IPS-18a (cell line): ENCODE results near the gene BCKDHB.
"Not testable (repeated sequence)": the region's sequence is repeated elsewhere in the genome, so short reads cannot be mapped to it uniquely, and the experiment has no call there.

Source experiments
- H3K27ac ChIP-seq: one replicate; pipeline ENCODE4 v1.5.1; 2013; ENCODE audit warnings: low read length
- H3K27me3 ChIP-seq: one replicate; pipeline ENCODE4 v1.6.1; 2013; ENCODE audit warnings: mild to moderate bottlenecking, low read length; ENCODE audit not compliant: control insufficient read depth, insufficient read depth
- H3K36me3 ChIP-seq: one replicate; pipeline ENCODE4 v1.6.1; 2013; ENCODE audit warnings: low read depth, low read length; ENCODE audit not compliant: control insufficient read depth
- H3K4me1 ChIP-seq: one replicate; pipeline ENCODE4 v1.6.1; 2013; ENCODE audit warnings: low read depth, low read length; ENCODE audit not compliant: control insufficient read depth
- H3K4me3 ChIP-seq: one replicate; pipeline ENCODE4 v1.5.1; 2013; ENCODE audit warnings: low read length
- H3K9ac ChIP-seq: one replicate; pipeline ENCODE4 v1.6.1; 2013; ENCODE audit warnings: mild to moderate bottlenecking, low read length, moderate library complexity
- H3K9me3 ChIP-seq: one replicate; pipeline ENCODE4 v1.6.1; 2013; ENCODE audit warnings: low read depth, low read length; ENCODE audit not compliant: control insufficient read depth

Gene BCKDHB

GRCh38 chr6:80122576-80122975 is 16.1 kb downstream of the BCKDHB start:
- not testable (repeated sequence) for H3K9ac ChIP-seq, H3K4me3 ChIP-seq, H3K36me3 ChIP-seq, H3K27me3 ChIP-seq, H3K27ac ChIP-seq, H3K9me3 ChIP-seq, H3K4me1 ChIP-seq

- Histone ChIP-seq H3K4me1 (no peaks in the 10 kb centered on the region), H3K27ac (no peak overlapping the region), H3K9ac (no peak overlapping the region), H3K9me3 (no peaks in the 10 kb centered on the region), H3K27me3 (no peaks in the 10 kb centered on the region), H3K4me3 (no peak overlapping the region), H3K36me3 (peaks cover 8% of the 10 kb centered on the region)
Measured at GRCh38 chr6:80126657-80127345, 20.3 kb downstream of the BCKDHB start.

- H3K4me3 ChIP-seq, result no peak overlapping the region
- no peaks in the 10 kb centered on the region for H3K9me3 ChIP-seq
- peaks cover 8% of the 10 kb centered on the region for H3K36me3 ChIP-seq
- H3K4me1 ChIP-seq, result no peaks in the 10 kb centered on the region
- no peaks in the 10 kb centered on the region for H3K27me3 ChIP-seq
- no peak overlapping the region for H3K27ac ChIP-seq
- H3K9ac ChIP-seq, result no peak overlapping the region
Measured at GRCh38 chr6:80129485-80129884, 23.0 kb downstream of the BCKDHB start.

- Histone ChIP-seq H3K36me3 (peaks cover 8% of the 10 kb centered on the region), H3K27ac (no peak overlapping the region), H3K9me3 (no peaks in the 10 kb centered on the region), H3K4me3 (no peak overlapping the region), H3K9ac (no peak overlapping the region), H3K4me1 (no peaks in the 10 kb centered on the region), H3K27me3 (no peaks in the 10 kb centered on the region)
Measured at GRCh38 chr6:80133020-80133419, 26.5 kb downstream of the BCKDHB start.

GRCh38 chr6:80134065-80134464 is 27.6 kb downstream of the BCKDHB start:
- Histone ChIP-seq H3K9ac (no peak overlapping the region), H3K27ac (no peak overlapping the region), H3K9me3 (no peaks in the 10 kb centered on the region), H3K27me3 (no peaks in the 10 kb centered on the region), H3K4me1 (no peaks in the 10 kb centered on the region), H3K36me3 (peaks cover 8% of the 10 kb centered on the region), H3K4me3 (no peak overlapping the region)

- H3K27ac ChIP-seq, result no peak overlapping the region
- no peaks in the 10 kb centered on the region for H3K27me3 ChIP-seq
- H3K4me1 ChIP-seq, result no peaks in the 10 kb centered on the region
- H3K9ac ChIP-seq, result no peak overlapping the region
- H3K36me3 ChIP-seq, result no peaks in the 10 kb centered on the region
- H3K9me3 ChIP-seq, result no peaks in the 10 kb centered on the region
- no peak overlapping the region for H3K4me3 ChIP-seq
Measured at GRCh38 chr6:80142586-80142985, 36.1 kb downstream of the BCKDHB start.

GRCh38 chr6:80143419-80143937 is 37.0 kb downstream of the BCKDHB start:
- Histone ChIP-seq H3K27ac (no peak overlapping the region), H3K4me3 (no peak overlapping the region), H3K27me3 (no peaks in the 10 kb centered on the region), H3K36me3 (no peaks in the 10 kb centered on the region), H3K4me1 (no peaks in the 10 kb centered on the region), H3K9ac (no peak overlapping the region), H3K9me3 (no peaks in the 10 kb centered on the region)

GRCh38 chr6:80144753-80145315 is 38.4 kb downstream of the BCKDHB start:
- H3K4me1 ChIP-seq, result no peaks in the 10 kb centered on the region
- no peak overlapping the region for H3K9ac ChIP-seq
- no peak overlapping the region for H3K27ac ChIP-seq
- H3K9me3 ChIP-seq, result no peaks in the 10 kb centered on the region
- H3K4me3 ChIP-seq, result no peak overlapping the region
- H3K27me3 ChIP-seq, result no peaks in the 10 kb centered on the region
- no peaks in the 10 kb centered on the region for H3K36me3 ChIP-seq

GRCh38 chr6:80145509-80145908 is 39.0 kb downstream of the BCKDHB start:
- no peak overlapping the region for H3K4me3 ChIP-seq
- no peak overlapping the region for H3K27ac ChIP-seq
- H3K4me1 ChIP-seq, result no peaks in the 10 kb centered on the region
- no peaks in the 10 kb centered on the region for H3K9me3 ChIP-seq
- no peaks in the 10 kb centered on the region for H3K36me3 ChIP-seq
- H3K9ac ChIP-seq, result no peak overlapping the region
- H3K27me3 ChIP-seq, result no peaks in the 10 kb centered on the region

- Histone ChIP-seq H3K4me1 (no peaks in the 10 kb centered on the region), H3K9ac (no peak overlapping the region), H3K4me3 (no peak overlapping the region), H3K27ac (no peak overlapping the region), H3K36me3 (no peaks in the 10 kb centered on the region), H3K9me3 (no peaks in the 10 kb centered on the region), H3K27me3 (no peaks in the 10 kb centered on the region)
Measured at GRCh38 chr6:80145921-80146320, 39.5 kb downstream of the BCKDHB start.

GRCh38 chr6:80148220-80148619 is 41.7 kb downstream of the BCKDHB start:
- Histone ChIP-seq H3K9me3 (no peaks in the 10 kb centered on the region), H3K4me3 (no peak overlapping the region), H3K27me3 (no peaks in the 10 kb centered on the region), H3K4me1 (no peaks in the 10 kb centered on the region), H3K9ac (no peak overlapping the region), H3K36me3 (no peaks in the 10 kb centered on the region), H3K27ac (no peak overlapping the region)

GRCh38 chr6:80151635-80152034 is 45.2 kb downstream of the BCKDHB start:
- Histone ChIP-seq H3K9me3 (no peaks in the 10 kb centered on the region), H3K4me3 (no peak overlapping the region), H3K36me3 (no peaks in the 10 kb centered on the region)

More at GRCh38 chr6:80151635-80152034, 45.2 kb downstream of the BCKDHB start:
- no peaks in the 10 kb centered on the region for H3K4me1 ChIP-seq
- no peak overlapping the region for H3K27ac ChIP-seq
- H3K27me3 ChIP-seq, result no peaks in the 10 kb centered on the region
- no peak overlapping the region for H3K9ac ChIP-seq
